HG03469 (cell line): ENCODE results near the gene KCND2.

Experiments used
- ATAC-seq: cut with Tn5 transposase; IDR thresholded peaks from one replicate; pipeline ENCODE4 v1.9.1; 2021; ENCODE audit warnings: mild to moderate bottlenecking, moderate library complexity, moderate number of reproducible peaks; ENCODE audit not compliant: unreplicated experiment

The KCND2 gene

DNA sequence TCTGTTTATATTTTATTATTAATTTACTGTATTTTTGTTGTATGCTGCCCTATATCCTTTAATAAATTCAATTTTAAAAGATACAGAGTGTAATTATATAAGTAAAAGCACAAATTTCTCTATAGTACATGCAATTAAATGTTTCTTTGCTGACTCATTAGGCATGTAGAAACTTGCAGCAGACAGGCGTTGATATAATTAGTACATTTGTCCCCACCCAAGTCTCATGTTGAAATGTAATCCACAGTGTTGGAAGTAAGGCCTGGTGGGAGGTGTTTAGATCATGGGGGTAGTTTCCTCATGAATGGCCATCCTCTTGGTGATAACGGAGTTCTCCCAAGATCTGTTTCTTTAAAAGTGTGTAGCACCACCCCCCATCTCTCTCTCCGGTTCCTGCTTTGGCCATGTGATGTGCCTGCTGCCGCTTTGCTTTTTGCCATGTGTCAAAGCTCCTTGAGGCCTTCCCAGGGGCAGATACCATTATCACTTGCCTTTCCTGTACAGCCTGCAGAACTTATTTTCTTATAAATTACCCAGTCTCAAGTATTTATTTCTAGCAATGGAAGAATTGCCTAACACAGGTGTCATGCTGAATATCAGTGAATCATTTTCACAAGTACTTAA lies 521.2 kb downstream of the KCND2 start:
- ATAC-seq, result no peak

DNA sequence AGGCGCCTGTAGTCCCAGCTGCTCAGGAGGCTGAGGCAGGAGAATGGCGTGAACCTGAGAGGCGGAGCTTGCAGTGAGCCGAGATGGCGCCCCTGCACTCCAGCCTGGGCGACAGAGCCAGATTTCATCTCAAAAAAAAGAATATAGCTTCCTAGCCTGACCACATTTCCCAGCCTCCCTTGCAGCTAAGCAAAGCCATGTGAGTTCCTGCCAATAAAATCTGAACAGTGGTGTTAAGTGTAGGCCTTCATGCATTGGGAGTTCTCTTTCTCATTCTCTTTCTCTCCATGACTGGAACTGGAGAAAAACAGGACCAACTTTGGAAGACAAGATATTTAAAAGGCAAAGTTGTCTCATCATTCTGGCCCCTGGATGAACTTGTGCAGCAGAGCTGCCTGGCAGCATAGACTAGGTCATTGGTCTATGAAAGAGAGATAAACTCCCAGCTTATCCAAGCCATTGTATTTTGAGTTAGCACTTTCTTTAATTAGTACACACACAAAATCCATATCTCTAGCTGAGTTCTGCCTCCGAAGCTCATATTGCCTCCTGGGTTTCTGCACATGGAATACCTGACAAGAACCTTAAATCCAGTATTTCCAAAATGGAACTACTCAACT lies 524.2 kb downstream of the KCND2 start:
- no peak for ATAC-seq

GRCh38 chr7:120799147-120799546 lies 526.2 kb downstream of the KCND2 start:
- no peak for ATAC-seq
